IMR-90 (cell line): ENCODE measurements around the gene CIBAR2. TPM values are rescaled to one million over a fixed set of nuclear protein-coding genes. Genes with fewer than 3 reads are reported as not detected.

Experiments used
- ATAC-seq: fragments of 200-7000 bp; cut with Tn5 transposase; 2 replicates; pipeline ENCODE4 v1.9.1; 2020; ENCODE audit warnings: low read depth, mild to moderate bottlenecking, moderate library complexity
- BruUV-seq: library from RNA; stranded (reverse); fragments of 400-500 nt; replicated peaks from 2 replicates; lab custom pipeline; 2021; lab: Mats Ljungman, UMichigan
- CTCF ChIA-PET: fragments of 300-600 bp; formaldehyde crosslinking; extraction: SDS; loops from one replicate; lab custom pipeline; 2021; ENCODE audit warnings: antibody characterized with exemption; lab: Yijun Ruan, JAX
- POLR2A ChIA-PET: fragments of 300-600 bp; sonication (Branson Sonifier 250); formaldehyde crosslinking; loops from one replicate; lab custom pipeline; 2022; ENCODE audit warnings: antibody characterized with exemption; ENCODE audit not compliant: unreplicated experiment; lab: Charles Lee
- DNase-seq: peaks from one replicate; pipeline ENCODE4 v3.0.0; 2013
- H2AFZ ChIP-seq: replicated peaks from 2 replicates; pipeline ENCODE3; 2013; ENCODE audit warnings: low read length, mild to moderate bottlenecking; ENCODE audit not compliant: poor library complexity
- H2AK5ac ChIP-seq: 2 replicates; pipeline ENCODE4 v1.6.1; 2013; ENCODE audit warnings: low read depth, low read length, inconsistent platforms
- H2AK9ac ChIP-seq: replicated peaks from 2 replicates; pipeline ENCODE3; 2013; ENCODE audit warnings: mild to moderate bottlenecking, low read depth, low read length, moderate library complexity; ENCODE audit not compliant: poor library complexity
- H2BK120ac ChIP-seq: 2 replicates; pipeline ENCODE4 v1.6.1; 2013; ENCODE audit warnings: low read depth, low read length, inconsistent platforms
- H2BK15ac ChIP-seq: 3 replicates; pipeline ENCODE4 v1.6.1; 2013; ENCODE audit warnings: low read depth, low read length, inconsistent platforms
- H2BK20ac ChIP-seq: 2 replicates; pipeline ENCODE4 v1.6.1; 2013; ENCODE audit warnings: low read depth, mild to moderate bottlenecking, inconsistent platforms, low read length, moderate library complexity
- H2BK5ac ChIP-seq: 2 replicates; pipeline ENCODE4 v1.6.1; 2013; ENCODE audit warnings: mild to moderate bottlenecking, low read depth, low read length, inconsistent platforms; ENCODE audit not compliant: poor library complexity, severe bottlenecking
- H3K14ac ChIP-seq: replicated peaks from 2 replicates; pipeline ENCODE4 v1.6.1; 2013; ENCODE audit warnings: low read depth, low read length, inconsistent platforms
- H3K18ac ChIP-seq: 2 replicates; pipeline ENCODE4 v1.6.1; 2013; ENCODE audit warnings: low read depth, low read length, control low read depth
- H3K23ac ChIP-seq: 2 replicates; pipeline ENCODE4 v1.6.1; 2013; ENCODE audit warnings: low read depth, low read length, inconsistent platforms
- H3K27ac ChIP-seq: 2 replicates; pipeline ENCODE4 v1.5.1; 2013; ENCODE audit warnings: mild to moderate bottlenecking, control low read depth, low read length; ENCODE audit not compliant: insufficient read depth
- H3K27me3 ChIP-seq: 2 replicates; pipeline ENCODE4 v1.6.1; 2013; ENCODE audit warnings: low read length; ENCODE audit not compliant: control insufficient read depth, insufficient read depth
- H3K36me3 ChIP-seq: 2 replicates; pipeline ENCODE4 v1.6.1; 2013; ENCODE audit warnings: low read length, mixed read lengths; ENCODE audit not compliant: control insufficient read depth, insufficient read depth
- H3K4ac ChIP-seq: 2 replicates; pipeline ENCODE4 v1.6.1; 2013; ENCODE audit warnings: low read depth, low read length, inconsistent platforms
- H3K4me1 ChIP-seq: 2 replicates; pipeline ENCODE4 v1.6.1; 2013; ENCODE audit warnings: low read length, mixed read lengths; ENCODE audit not compliant: control insufficient read depth, insufficient read depth
- H3K4me2 ChIP-seq: 2 replicates; pipeline ENCODE4 v1.6.1; 2013; ENCODE audit warnings: low read depth, mild to moderate bottlenecking, control low read depth, low read length, moderate library complexity
- H3K4me3 ChIP-seq: 2 replicates; pipeline ENCODE4 v1.5.1; 2013; ENCODE audit warnings: low read depth, mild to moderate bottlenecking, control low read depth, low read length, moderate library complexity; ENCODE audit not compliant: insufficient read depth
- H3K56ac ChIP-seq: 2 replicates; pipeline ENCODE4 v1.6.1; 2013; ENCODE audit warnings: low read length, inconsistent platforms; ENCODE audit not compliant: insufficient read depth; ENCODE audit errors: extremely low read depth
- H3K79me1 ChIP-seq, 2 experiments: 2 replicates each; pipeline ENCODE4 v1.6.1; 2013; ENCODE audit warnings: low read length in 2 of 2, inconsistent platforms in 1 of 2, low read depth in 1 of 2
- H3K9ac ChIP-seq: 2 replicates; pipeline ENCODE4 v1.6.1; 2013; ENCODE audit warnings: low read depth, low read length, control low read depth
- H3K9me1 ChIP-seq: 2 replicates; pipeline ENCODE4 v1.6.1; 2013; ENCODE audit warnings: low read length, inconsistent platforms; ENCODE audit not compliant: insufficient read depth
- H3K9me3 ChIP-seq: 2 replicates; pipeline ENCODE4 v1.6.1; 2013; ENCODE audit warnings: low read length; ENCODE audit not compliant: control insufficient read depth, insufficient read depth
- H4K20me1 ChIP-seq: 2 replicates; pipeline ENCODE4 v1.6.1; 2013; ENCODE audit warnings: low read length, inconsistent platforms; ENCODE audit not compliant: insufficient read depth
- H4K5ac ChIP-seq: 2 replicates; pipeline ENCODE4 v1.6.1; 2013; ENCODE audit warnings: mild to moderate bottlenecking, low read depth, low read length, control low read depth
- H4K8ac ChIP-seq, 2 experiments: 2 replicates each; pipeline ENCODE4 v1.6.1; 2013; ENCODE audit warnings: low read depth in 2 of 2, low read length in 2 of 2, control low read depth in 1 of 2, inconsistent platforms in 1 of 2
- H4K91ac ChIP-seq: 2 replicates; pipeline ENCODE4 v1.6.1; 2013; ENCODE audit warnings: low read depth, low read length, inconsistent platforms; ENCODE audit not compliant: insufficient read depth
- BHLHE40 ChIP-seq: fragments of 150-350 bp; IDR thresholded peaks from 2 replicates; pipeline ENCODE4 v1.6.1; 2016; ENCODE audit warnings: mild to moderate bottlenecking, low read depth, low read length
- POLR2A ChIP-seq: IDR thresholded peaks from 2 replicates; pipeline ENCODE4 v1.6.1; 2012; ENCODE audit warnings: mild to moderate bottlenecking, low read depth, low read length
- RFX5 ChIP-seq: IDR thresholded peaks from 2 replicates; pipeline ENCODE4 v1.8.0; 2012; ENCODE audit warnings: low read depth, mild to moderate bottlenecking, low read length, moderate library complexity
- SMC3 ChIP-seq: fragments of 150-350 bp; IDR thresholded peaks from 2 replicates; pipeline ENCODE4 v1.6.1; 2016; ENCODE audit warnings: low read depth, mild to moderate bottlenecking, antibody characterized with exemption, low read length, moderate library complexity
- USF2 ChIP-seq: fragments of 150-350 bp; IDR thresholded peaks from 2 replicates; pipeline ENCODE4 v1.6.1; 2017; ENCODE audit warnings: mild to moderate bottlenecking, antibody characterized with exemption, low read length, low read depth
- WGBS, 2 experiments: methylation state at CpG; one replicate each; pipeline versions ENCODE4 v1.1.5 to v1.1.7; 2013; ENCODE audit warnings: missing lambda C conversion rate in 2 of 2; ENCODE audit not compliant: insufficient read length in 1 of 2; ENCODE audit errors: extremely low coverage in 2 of 2; 5-methylcytosine and 5-hydroxymethylcytosine counted together
- dilution Hi-C: fragments of 300-500 bp; cut with HindIII; formaldehyde crosslinking; loops from one replicate; pipeline ENCODE4 v1.14.3; 2018; ENCODE audit warnings: low sequenced_read_pairs; ENCODE audit not compliant: unreplicated experiment
- in situ Hi-C: fragments of 300-500 bp; cut with MboI; formaldehyde crosslinking; loops from 3 replicates; pipeline ENCODE4 v1.14.3; 2019; ENCODE audit warnings: low sequenced_read_pairs, inconsistent platforms, mixed read lengths
- intact Hi-C: fragments of 100-400 bp; cut with micrococcal nuclease; formaldehyde crosslinking; loops from 2 replicates; pipeline ENCODE4 v1.10.0; 2022
- polyA plus RNA-seq, 3 experiments: library from polyadenylated mRNA; depleted of rRNA; stranded (reverse); fragments of >200 nt; gene quantifications; 2 replicates each; pipeline ENCODE4 v1.2.3, GENCODE V29; 2012; ENCODE audit warnings: low replicate concordance in 1 of 3
- total RNA-seq: library from RNA; depleted of rRNA; stranded (reverse); fragments of >200 nt; gene quantifications from 2 replicates; pipeline ENCODE4 v1.2.3, GENCODE V29; 2012

Gene CIBAR2
- total and polyA plus RNA-seq, 2 of the 4 experiments (the other 2 are of a cell fraction) = 0.18 to 0.24 TPM

DNA sequence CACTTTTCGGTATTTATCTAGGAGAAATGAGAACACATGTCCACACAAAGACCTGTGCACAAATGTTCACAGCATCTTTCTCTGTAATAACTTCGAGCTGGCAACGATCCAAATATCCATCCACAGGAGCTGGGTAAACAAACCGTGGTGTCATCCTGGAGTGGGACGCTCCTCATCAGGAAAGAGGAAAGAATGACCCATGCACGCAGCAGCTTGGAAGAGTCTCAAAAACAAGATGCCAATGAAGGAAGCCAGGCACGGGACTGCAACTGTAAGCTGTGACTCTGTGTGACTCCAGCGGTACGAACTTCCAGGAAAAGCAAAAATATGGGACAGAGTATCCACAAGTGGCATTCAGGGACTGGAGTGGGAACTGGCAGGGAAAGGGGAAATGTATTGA lies 36.7 kb upstream of the CIBAR2 start:
- Histone ChIP-seq H3K36me3 (no peaks in the 10 kb centered on the region), H4K20me1 (no peaks in the 10 kb centered on the region), H3K9me1 (0 out of 2 replicates have a peak, but pooled peaks cover 3% of the 10 kb centered on the region), H3K4me1 (peaks cover 24% of the 10 kb centered on the region), H2BK5ac (no peak overlapping the region), H3K4me2 (no peak overlapping the region), H3K4ac (no peak overlapping the region), H4K5ac (no peak overlapping the region), H3K23ac (no peak overlapping the region), H3K79me1 (no peaks in the 10 kb centered on the region), H3K27me3 (no peaks in the 10 kb centered on the region; the same call in 1 of the 2 replicates), H3K9ac (no peak overlapping the region), H2AFZ (no peak overlapping the region), H3K18ac (no peak overlapping the region), H4K8ac (no peak overlapping the region; a peak in 1 of 4 replicates), H2AK9ac (no peak overlapping the region), H4K91ac (0 out of 2 replicates have a peak overlapping the region, but pooled peaks have one; percentile 3), H2BK120ac (no peak overlapping the region), H2BK20ac (no peak overlapping the region), H2BK15ac (no peak overlapping the region), H2AK5ac (no peak overlapping the region), H3K9me3 (peaks cover 4% of the 10 kb centered on the region; the same call in 1 of the 2 replicates), H3K27ac (no peak overlapping the region), H3K14ac (no peak overlapping the region), H3K56ac (no peak overlapping the region), H3K4me3 (no peak overlapping the region)
- ChIA-PET POLR2A (interaction anchor here (0.7 kb wide), 1 partner anchor 34 kb away, joined by 3 read pairs; no protein-coding TSS in a partner anchor), CTCF (interaction anchor here (1.0 kb wide), 1 partner anchor 13 kb away, joined by 3 read pairs; no protein-coding TSS in a partner anchor)
- WGBS, 2 experiments = 33% methylated on average over 4 of the region's 9 CpGs; no CpG with 5 or more reads in 1 of the 2 experiments
- TF ChIP-seq BHLHE40 (peak; percentile 96), POLR2A (no peak), SMC3 (no peak), USF2 (no peak), RFX5 (no peak)
- BruUV-seq = no TSS peak
- DNase-seq (no peak), ATAC-seq (no peak)
- in situ Hi-C loops (no loop called here), intact Hi-C loops (no loop called here), dilution Hi-C loops (no loop called here)
